Measurements from ENCODE around the gene STXBP5.
"Not testable (repeated sequence)": the region's sequence is repeated elsewhere in the genome, so short reads cannot be mapped to it uniquely, and the experiment has no call there.

GRCh38 chr6:147380841-147381240 is 176.6 kb downstream of the STXBP5 start:
- not testable (repeated sequence) for TF ChIP-seq POLR2A, CTCF (IDR thresholded peaks at IDR 0.05)

Measured in esophagus squamous epithelium (tissue), 4 donors.